HepG2 (cell line): ENCODE measurements around the gene MYO10. TPM values are rescaled to one million over a fixed set of nuclear protein-coding genes. Genes with fewer than 3 reads are reported as not detected.

ENCODE experiments used
- BORCS8-MEF2B ChIP-seq: sonication (generic); formaldehyde crosslinking; IDR thresholded peaks from 2 replicates; pipeline ENCODE4 v1.8.0; 2022; ENCODE audit warnings: mild to moderate bottlenecking, missing genetic modification reagents
- EED ChIP-seq: sonication (generic); formaldehyde crosslinking; IDR thresholded peaks from 2 replicates; pipeline ENCODE4 v1.5.0; 2020; ENCODE audit warnings: mild to moderate bottlenecking, missing genetic modification reagents
- ESRRA ChIP-seq: sonication (generic); formaldehyde crosslinking; IDR thresholded peaks from 2 replicates; pipeline ENCODE4 v1.5.1; 2020; ENCODE audit warnings: mild to moderate bottlenecking, low read depth, missing genetic modification reagents
- GATAD1 ChIP-seq: IDR thresholded peaks from 2 replicates; pipeline ENCODE4 v1.6.1; 2016; ENCODE audit warnings: missing genetic modification reagents, missing compliant biosample characterization
- NFE2L1 ChIP-seq: sonication (generic); formaldehyde crosslinking; IDR thresholded peaks from 2 replicates; pipeline ENCODE4 v1.4.0; 2020; ENCODE audit warnings: missing genetic modification reagents, mild to moderate bottlenecking, borderline replicate concordance
- NONO ChIP-seq, 2 experiments: fragments of 450-650 bp in 1 of 2; sonication (generic) in 1 of 2; formaldehyde crosslinking in 1 of 2; IDR thresholded peaks in 1 of 2; conservative IDR thresholded peaks in 1 of 2; 2 replicates each; pipeline versions ENCODE4 v1.6.1 to v1.8.0; 2017 to 2022; ENCODE audit warnings: mild to moderate bottlenecking in 1 of 2, missing genetic modification reagents in 1 of 2, moderate library complexity in 1 of 2
- SMYD3 ChIP-seq: sonication (generic); formaldehyde crosslinking; IDR thresholded peaks from 2 replicates; pipeline ENCODE4 v1.8.1; 2023; ENCODE audit warnings: mild to moderate bottlenecking, missing genetic modification reagents
- SNRNP70 ChIP-seq: fragments of 200-400 bp; formaldehyde crosslinking; IDR thresholded peaks from 2 replicates; pipeline ENCODE4 v1.6.1; 2017; ENCODE audit warnings: mild to moderate bottlenecking, low read depth, low read length, moderate library complexity
- TAF15 ChIP-seq: fragments of 200-400 bp; formaldehyde crosslinking; IDR thresholded peaks from one replicate; pipeline ENCODE4 v1.6.1; 2018; ENCODE audit warnings: mild to moderate bottlenecking, low read depth, low read length; ENCODE audit not compliant: poor library complexity, severe bottlenecking
- ZNF501 ChIP-seq: sonication (generic); formaldehyde crosslinking; IDR thresholded peaks from 2 replicates; pipeline ENCODE4 v1.5.1; 2020; ENCODE audit warnings: mild to moderate bottlenecking, moderate library complexity, missing genetic modification reagents
- polyA plus RNA-seq, 8 experiments: library from polyadenylated mRNA; depleted of rRNA in 3 of 8; stranded (reverse) in 7 of 8; unstranded in 1 of 8; fragments of >200 nt; fragmentation: Illumina TruSeq in 4 of 8; extraction: Trizol in 4 of 8; gene quantifications; 2 replicates each; pipeline versions ENCODE4 v1.2.1 to v1.2.3, GENCODE V29; 2011 to 2016; ENCODE audit warnings: low read depth in 4 of 8, missing spikeins in 1 of 8, mixed read lengths in 1 of 8; ENCODE audit not compliant: insufficient read depth in 1 of 8
- total RNA-seq, 5 experiments: library from RNA; depleted of rRNA; stranded (reverse); fragments of >200 nt; fragmentation: Illumina TruSeq; extraction: Trizol; gene quantifications; 2 replicates each; pipeline ENCODE4 v1.2.3, GENCODE V29; 2016; ENCODE audit warnings: low read depth in 1 of 5
- TF ChIP-seq, protein P1 (sequence below): sonication (generic); formaldehyde crosslinking; IDR thresholded peaks from 2 replicates; pipeline ENCODE4 v1.5.0; 2020; ENCODE audit warnings: missing genetic modification reagents, mild to moderate bottlenecking, borderline replicate concordance
- TF ChIP-seq, protein P2 (sequence below): sonication (generic); formaldehyde crosslinking; conservative IDR thresholded peaks from 2 replicates; pipeline ENCODE4 v1.4.0; 2020; ENCODE audit warnings: missing genetic modification reagents
- TF ChIP-seq, protein P3 (sequence below): sonication (generic); formaldehyde crosslinking; IDR thresholded peaks from 2 replicates; pipeline ENCODE4 v1.4.0; 2020; ENCODE audit warnings: low read depth, mild to moderate bottlenecking, missing genetic modification reagents
- TF ChIP-seq, protein P4 (sequence below): sonication (generic); formaldehyde crosslinking; IDR thresholded peaks from 2 replicates; pipeline ENCODE4 v1.5.0; 2020; ENCODE audit warnings: missing genetic modification reagents
- TF ChIP-seq, protein P5 (sequence below): sonication (generic); formaldehyde crosslinking; IDR thresholded peaks from 2 replicates; pipeline ENCODE4 v1.4.0; 2020; ENCODE audit warnings: missing genetic modification reagents, borderline replicate concordance
- TF ChIP-seq, protein P6 (sequence below): sonication (generic); formaldehyde crosslinking; IDR thresholded peaks from 2 replicates; pipeline ENCODE4 v1.4.0; 2020; ENCODE audit warnings: missing genetic modification reagents, borderline replicate concordance

The MYO10 gene
- total and polyA plus RNA-seq, 2 of the 13 experiments (the other 11 are each of a cell fraction or from before 2014, with no cell fraction given): 4.5 to 14.0 TPM

DNA sequence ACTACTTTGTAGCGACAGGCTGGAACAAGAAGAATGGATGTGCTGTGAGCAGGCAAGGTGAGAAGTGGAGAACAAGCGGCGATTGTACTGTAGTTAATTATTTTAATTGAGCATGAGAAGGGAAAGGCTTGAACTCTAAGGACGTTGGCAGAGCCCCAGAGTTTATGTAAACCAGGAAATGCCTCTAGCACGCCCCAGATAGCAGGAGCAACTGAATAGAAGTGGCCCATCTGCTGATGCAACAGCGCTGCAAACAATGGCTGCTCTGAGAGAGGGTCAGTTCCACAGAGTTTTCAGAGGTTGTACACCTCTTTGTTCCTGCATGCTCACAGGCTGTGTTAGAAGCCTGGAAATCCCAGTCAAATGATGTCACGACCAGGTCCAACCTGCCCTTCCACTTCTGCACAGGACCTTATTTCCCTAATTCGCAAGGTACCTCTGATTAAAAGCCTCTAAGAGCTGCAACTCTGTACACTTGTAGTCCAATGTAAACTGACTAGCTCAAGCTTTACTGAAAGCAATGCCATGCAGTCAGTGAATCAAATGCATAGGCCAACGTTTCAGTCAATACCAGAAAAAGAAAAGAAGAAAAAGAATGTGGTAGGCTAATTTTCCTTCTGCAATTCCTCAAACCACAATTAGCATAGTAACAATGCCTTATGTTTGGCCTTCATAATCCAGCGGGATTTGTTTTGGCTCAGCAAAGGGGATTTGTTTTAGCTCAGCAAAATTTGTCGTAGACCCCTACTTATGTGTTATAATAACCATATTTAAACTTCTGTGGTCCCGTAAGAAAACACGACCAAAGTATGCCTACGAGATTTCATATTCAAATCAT is 199.7 kb downstream of the MYO10 start (continued):
- TF ChIP-seq NFE2L1 (CRISPR knock-in tag) (no peak), GATAD1 (CRISPR knock-in tag) (peak; percentile 44; the same call in 1 of the 2 replicates), BORCS8-MEF2B (CRISPR knock-in tag) (peak; percentile 35; the same call in 1 of the 2 replicates), SNRNP70 (no peak), NONO (IDR thresholded peaks at IDR 0.05) (no peak), NONO (CRISPR knock-in tag; conservative IDR thresholded peaks at IDR 0.05) (peak; percentile 67; the same call in 1 of the 2 replicates), SMYD3 (no peak), ESRRA (no peak), EED (CRISPR knock-in tag) (peak; percentile 38; the same call in 1 of the 2 replicates), ZNF501 (CRISPR knock-in tag) (peak; percentile 60; the same call in 1 of the 2 replicates), TAF15 (no peak)
- TF ChIP-seq, protein P1, sequence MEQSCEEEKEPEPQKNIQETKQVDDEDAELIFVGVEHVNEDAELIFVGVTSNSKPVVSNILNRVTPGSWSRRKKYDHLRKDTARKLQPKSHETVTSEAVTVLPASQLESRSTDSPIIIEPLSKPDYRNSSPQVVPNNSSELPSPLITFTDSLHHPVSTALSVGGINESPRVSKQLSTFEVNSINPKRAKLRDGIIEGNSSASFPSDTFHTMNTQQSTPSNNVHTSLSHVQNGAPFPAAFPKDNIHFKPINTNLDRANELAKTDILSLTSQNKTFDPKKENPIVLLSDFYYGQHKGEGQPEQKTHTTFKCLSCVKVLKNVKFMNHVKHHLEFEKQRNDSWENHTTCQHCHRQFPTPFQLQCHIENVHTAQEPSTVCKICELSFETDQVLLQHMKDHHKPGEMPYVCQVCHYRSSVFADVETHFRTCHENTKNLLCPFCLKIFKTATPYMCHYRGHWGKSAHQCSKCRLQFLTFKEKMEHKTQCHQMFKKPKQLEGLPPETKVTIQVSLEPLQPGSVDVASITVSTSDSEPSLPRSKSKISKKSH (CRISPR knock-in tag): no peak
- TF ChIP-seq, protein P2, sequence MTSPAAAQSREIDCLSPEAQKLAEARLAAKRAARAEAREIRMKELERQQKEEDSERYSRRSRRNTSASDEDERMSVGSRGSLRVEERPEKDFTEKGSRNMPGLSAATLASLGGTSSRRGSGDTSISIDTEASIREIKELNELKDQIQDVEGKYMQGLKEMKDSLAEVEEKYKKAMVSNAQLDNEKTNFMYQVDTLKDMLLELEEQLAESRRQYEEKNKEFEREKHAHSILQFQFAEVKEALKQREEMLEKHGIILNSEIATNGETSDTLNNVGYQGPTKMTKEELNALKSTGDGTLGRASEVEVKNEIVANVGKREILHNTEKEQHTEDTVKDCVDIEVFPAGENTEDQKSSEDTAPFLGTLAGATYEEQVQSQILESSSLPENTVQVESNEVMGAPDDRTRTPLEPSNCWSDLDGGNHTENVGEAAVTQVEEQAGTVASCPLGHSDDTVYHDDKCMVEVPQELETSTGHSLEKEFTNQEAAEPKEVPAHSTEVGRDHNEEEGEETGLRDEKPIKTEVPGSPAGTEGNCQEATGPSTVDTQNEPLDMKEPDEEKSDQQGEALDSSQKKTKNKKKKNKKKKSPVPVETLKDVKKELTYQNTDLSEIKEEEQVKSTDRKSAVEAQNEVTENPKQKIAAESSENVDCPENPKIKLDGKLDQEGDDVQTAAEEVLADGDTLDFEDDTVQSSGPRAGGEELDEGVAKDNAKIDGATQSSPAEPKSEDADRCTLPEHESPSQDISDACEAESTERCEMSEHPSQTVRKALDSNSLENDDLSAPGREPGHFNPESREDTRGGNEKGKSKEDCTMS (CRISPR knock-in tag): no peak
- TF ChIP-seq, protein P3, sequence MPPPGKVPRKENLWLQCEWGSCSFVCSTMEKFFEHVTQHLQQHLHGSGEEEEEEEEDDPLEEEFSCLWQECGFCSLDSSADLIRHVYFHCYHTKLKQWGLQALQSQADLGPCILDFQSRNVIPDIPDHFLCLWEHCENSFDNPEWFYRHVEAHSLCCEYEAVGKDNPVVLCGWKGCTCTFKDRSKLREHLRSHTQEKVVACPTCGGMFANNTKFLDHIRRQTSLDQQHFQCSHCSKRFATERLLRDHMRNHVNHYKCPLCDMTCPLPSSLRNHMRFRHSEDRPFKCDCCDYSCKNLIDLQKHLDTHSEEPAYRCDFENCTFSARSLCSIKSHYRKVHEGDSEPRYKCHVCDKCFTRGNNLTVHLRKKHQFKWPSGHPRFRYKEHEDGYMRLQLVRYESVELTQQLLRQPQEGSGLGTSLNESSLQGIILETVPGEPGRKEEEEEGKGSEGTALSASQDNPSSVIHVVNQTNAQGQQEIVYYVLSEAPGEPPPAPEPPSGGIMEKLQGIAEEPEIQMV (CRISPR knock-in tag): no peak
- TF ChIP-seq, protein P4, sequence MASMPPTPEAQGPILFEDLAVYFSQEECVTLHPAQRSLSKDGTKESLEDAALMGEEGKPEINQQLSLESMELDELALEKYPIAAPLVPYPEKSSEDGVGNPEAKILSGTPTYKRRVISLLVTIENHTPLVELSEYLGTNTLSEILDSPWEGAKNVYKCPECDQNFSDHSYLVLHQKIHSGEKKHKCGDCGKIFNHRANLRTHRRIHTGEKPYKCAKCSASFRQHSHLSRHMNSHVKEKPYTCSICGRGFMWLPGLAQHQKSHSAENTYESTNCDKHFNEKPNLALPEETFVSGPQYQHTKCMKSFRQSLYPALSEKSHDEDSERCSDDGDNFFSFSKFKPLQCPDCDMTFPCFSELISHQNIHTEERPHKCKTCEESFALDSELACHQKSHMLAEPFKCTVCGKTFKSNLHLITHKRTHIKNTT (CRISPR knock-in tag): no peak
- TF ChIP-seq, protein P5, sequence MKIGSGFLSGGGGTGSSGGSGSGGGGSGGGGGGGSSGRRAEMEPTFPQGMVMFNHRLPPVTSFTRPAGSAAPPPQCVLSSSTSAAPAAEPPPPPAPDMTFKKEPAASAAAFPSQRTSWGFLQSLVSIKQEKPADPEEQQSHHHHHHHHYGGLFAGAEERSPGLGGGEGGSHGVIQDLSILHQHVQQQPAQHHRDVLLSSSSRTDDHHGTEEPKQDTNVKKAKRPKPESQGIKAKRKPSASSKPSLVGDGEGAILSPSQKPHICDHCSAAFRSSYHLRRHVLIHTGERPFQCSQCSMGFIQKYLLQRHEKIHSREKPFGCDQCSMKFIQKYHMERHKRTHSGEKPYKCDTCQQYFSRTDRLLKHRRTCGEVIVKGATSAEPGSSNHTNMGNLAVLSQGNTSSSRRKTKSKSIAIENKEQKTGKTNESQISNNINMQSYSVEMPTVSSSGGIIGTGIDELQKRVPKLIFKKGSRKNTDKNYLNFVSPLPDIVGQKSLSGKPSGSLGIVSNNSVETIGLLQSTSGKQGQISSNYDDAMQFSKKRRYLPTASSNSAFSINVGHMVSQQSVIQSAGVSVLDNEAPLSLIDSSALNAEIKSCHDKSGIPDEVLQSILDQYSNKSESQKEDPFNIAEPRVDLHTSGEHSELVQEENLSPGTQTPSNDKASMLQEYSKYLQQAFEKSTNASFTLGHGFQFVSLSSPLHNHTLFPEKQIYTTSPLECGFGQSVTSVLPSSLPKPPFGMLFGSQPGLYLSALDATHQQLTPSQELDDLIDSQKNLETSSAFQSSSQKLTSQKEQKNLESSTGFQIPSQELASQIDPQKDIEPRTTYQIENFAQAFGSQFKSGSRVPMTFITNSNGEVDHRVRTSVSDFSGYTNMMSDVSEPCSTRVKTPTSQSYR (CRISPR knock-in tag): 0 out of 2 replicates have a peak, but pooled peaks have one; percentile 48
- TF ChIP-seq, protein P6, sequence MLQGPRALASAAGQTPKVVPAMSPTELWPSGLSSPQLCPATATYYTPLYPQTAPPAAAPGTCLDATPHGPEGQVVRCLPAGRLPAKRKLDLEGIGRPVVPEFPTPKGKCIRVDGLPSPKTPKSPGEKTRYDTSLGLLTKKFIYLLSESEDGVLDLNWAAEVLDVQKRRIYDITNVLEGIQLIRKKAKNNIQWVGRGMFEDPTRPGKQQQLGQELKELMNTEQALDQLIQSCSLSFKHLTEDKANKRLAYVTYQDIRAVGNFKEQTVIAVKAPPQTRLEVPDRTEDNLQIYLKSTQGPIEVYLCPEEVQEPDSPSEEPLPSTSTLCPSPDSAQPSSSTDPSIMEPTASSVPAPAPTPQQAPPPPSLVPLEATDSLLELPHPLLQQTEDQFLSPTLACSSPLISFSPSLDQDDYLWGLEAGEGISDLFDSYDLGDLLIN: no peak
